K562 (cell line): Measurements from ENCODE around the gene MUCL3. TPM values are rescaled to one million over a fixed set of nuclear protein-coding genes. Genes with fewer than 3 reads are reported as not detected.

Experiments
- EWSR1 ChIP-seq: fragments of 450-650 bp; IDR thresholded peaks from 2 replicates; pipeline ENCODE4 v1.6.1; 2018; ENCODE audit warnings: borderline replicate concordance, mild to moderate bottlenecking, low read depth, moderate library complexity; ENCODE audit not compliant: partially characterized antibody
- HDAC2 ChIP-seq: fragments of 450-650 bp; IDR thresholded peaks from 2 replicates; pipeline ENCODE4 v1.6.1; 2016; ENCODE audit warnings: mild to moderate bottlenecking
- HMBOX1 ChIP-seq: sonication (generic); IDR thresholded peaks from 2 replicates; pipeline ENCODE4 v1.6.1; 2016
- MXD1 ChIP-seq: fragments of 250-450 bp; sonication (Bioruptor Pico); IDR thresholded peaks from 2 replicates; pipeline ENCODE4 v1.8.0; 2021; ENCODE audit warnings: borderline replicate concordance, mild to moderate bottlenecking, moderate library complexity; ENCODE audit not compliant: poor library complexity, severe bottlenecking
- PHF8 ChIP-seq: fragments of 200-600 bp; sonication (generic); IDR thresholded peaks from 2 replicates; pipeline ENCODE4 v1.6.1; 2012; ENCODE audit warnings: mixed run types, mild to moderate bottlenecking, inconsistent platforms, low read length, moderate library complexity, borderline replicate concordance
- REST ChIP-seq, 2 experiments: fragments of 450-650 bp; formaldehyde crosslinking in 1 of 2; IDR thresholded peaks; 2 replicates each; pipeline versions ENCODE4 v1.4.0 to v1.6.1; 2014 to 2020; ENCODE audit warnings: mild to moderate bottlenecking in 2 of 2, borderline replicate concordance in 1 of 2, low read depth in 1 of 2
- SAFB2 ChIP-seq: fragments of 200-400 bp; formaldehyde crosslinking; IDR thresholded peaks from 2 replicates; pipeline ENCODE4 v1.6.1; 2018; ENCODE audit warnings: borderline replicate concordance, low read length, low read depth, moderate library complexity; ENCODE audit not compliant: severe bottlenecking
- SOX6 ChIP-seq: fragments of 450-650 bp; IDR thresholded peaks from 2 replicates; pipeline ENCODE4 v1.6.1; 2014; ENCODE audit warnings: mild to moderate bottlenecking
- TEAD1 ChIP-seq, 2 experiments: fragments of 450-650 bp in 1 of 2; sonication (generic) in 1 of 2; formaldehyde crosslinking; IDR thresholded peaks; 2 replicates each; pipeline versions ENCODE4 v1.4.0 to v1.8.0; 2020 to 2022; ENCODE audit warnings: mild to moderate bottlenecking in 2 of 2, missing genetic modification reagents in 1 of 2
- YY1 ChIP-seq, 3 experiments: IDR thresholded peaks; 2 replicates each; pipeline ENCODE4 v1.6.1; 2011; ENCODE audit warnings: low read length in 2 of 3, mild to moderate bottlenecking in 2 of 3, moderate library complexity in 2 of 3, borderline replicate concordance in 1 of 3, control low read depth in 1 of 3, low read depth in 1 of 3; ENCODE audit not compliant: insufficient read depth in 3 of 3, insufficient replicate concordance in 2 of 3, control insufficient read depth in 1 of 3, insufficient read length in 1 of 3; ENCODE audit errors: extremely low read depth in 1 of 3
- ZNF408 ChIP-seq: fragments of 250-450 bp; sonication (Bioruptor Pico); IDR thresholded peaks from 2 replicates; pipeline ENCODE4 v1.4.0; 2020; ENCODE audit warnings: low read depth, mild to moderate bottlenecking, moderate library complexity
- ZNF511 ChIP-seq: sonication (generic); formaldehyde crosslinking; IDR thresholded peaks from 2 replicates; pipeline ENCODE4 v1.8.0; 2022; ENCODE audit warnings: mild to moderate bottlenecking, missing genetic modification reagents
- ZNF551 ChIP-seq: fragments of 250-450 bp; sonication (Bioruptor Pico); IDR thresholded peaks from 2 replicates; pipeline ENCODE4 v1.5.0; 2021; ENCODE audit warnings: mild to moderate bottlenecking, moderate library complexity
- ZNF75A ChIP-seq: fragments of 450-650 bp; formaldehyde crosslinking; IDR thresholded peaks from 2 replicates; pipeline ENCODE4 v1.4.0; 2020; ENCODE audit warnings: mild to moderate bottlenecking
- ZSCAN32 ChIP-seq: fragments of 450-650 bp; formaldehyde crosslinking; IDR thresholded peaks from 2 replicates; pipeline ENCODE4 v1.4.0; 2020; ENCODE audit warnings: mild to moderate bottlenecking, moderate library complexity
- polyA plus RNA-seq, 8 experiments: library from polyadenylated mRNA; depleted of rRNA in 4 of 8; stranded (reverse) in 5 of 8; unstranded in 3 of 8; fragments of >200 nt; fragmentation: Nextera tagmentation in 2 of 8; fragmentation: Illumina TruSeq in 1 of 8; extraction: Ambion mirVana in 2 of 8; extraction: Trizol in 1 of 8; gene quantifications; 2 replicates each; pipeline versions ENCODE4 v1.2.1 to v1.2.3, GENCODE V29; 2011 to 2014; ENCODE audit warnings: inconsistent platforms in 1 of 8, missing spikeins in 1 of 8
- total RNA-seq, 7 experiments: library from RNA; depleted of rRNA in 6 of 7; stranded (reverse); fragments of >200 nt in 6 of 7; fragmentation: Illumina TruSeq in 2 of 7; extraction: Trizol in 2 of 7; gene quantifications; 2 replicates each; pipeline versions ENCODE4 v1.2.1 to v1.2.3, GENCODE V29; 2011 to 2021; ENCODE audit warnings: low replicate concordance in 1 of 7

Gene MUCL3
- total and polyA plus RNA-seq, 9 of the 15 experiments (the other 6 are each of a cell fraction or from before 2014, with no cell fraction given), result 0.07 TPM; not detected in 8

- TF ChIP-seq HMBOX1, result no peak
- no peak for TF ChIP-seq HDAC2
- TF ChIP-seq ZNF551 (CRISPR knock-in tag), result no peak
- peak in 2 of 3 experiments; percentile 55 to 68 for TF ChIP-seq YY1 (IDR thresholded peaks at IDR 0.05; ENCODE audit: borderline replicate concordance in 1 of 3, control insufficient read depth in 1 of 3, extremely low read depth in 1 of 3, insufficient read depth in 3 of 3, insufficient read length in 1 of 3, insufficient replicate concordance in 2 of 3, low read depth in 1 of 3, low read length in 2 of 3)
- no peak for TF ChIP-seq EWSR1
- peak; percentile 74 for TF ChIP-seq REST (IDR thresholded peaks at IDR 0.05; ENCODE audit: borderline replicate concordance)
- peak; percentile 86; the same call in 1 of the 2 replicates for TF ChIP-seq REST (CRISPR knock-in tag; IDR thresholded peaks at IDR 0.05; ENCODE audit: low read depth)
- TF ChIP-seq MXD1 (CRISPR knock-in tag), result no peak
- peak; percentile 92 for TF ChIP-seq PHF8
- peak; percentile 38; the same call in 1 of the 2 replicates for TF ChIP-seq SOX6
- no peak for TF ChIP-seq ZSCAN32 (CRISPR knock-in tag)
- TF ChIP-seq ZNF75A (CRISPR knock-in tag), result peak; percentile 58; the same call in 1 of the 2 replicates
- TF ChIP-seq SAFB2, result no peak
- TF ChIP-seq TEAD1 (CRISPR knock-in tag; IDR thresholded peaks at IDR 0.05), result peak; percentile 82 to 98; a peak in 3 of 4 replicates
- TF ChIP-seq ZNF511, result peak; percentile 90; the same call in 1 of the 2 replicates
- no peak for TF ChIP-seq ZNF408
Measured at GRCh38 chr6:30914076-30914853, 26.5 kb upstream of the MUCL3 start, which contains the start of gene VARS2 (continued).
